Endothelial cell (in vitro differentiated cells): ENCODE measurements around the gene NGF. TPM values are rescaled to one million over a fixed set of nuclear protein-coding genes. Genes with fewer than 3 reads are reported as not detected.

ENCODE experiments used
- DNase-seq: peaks from one replicate; pipeline ENCODE4 v3.0.0; 2021; ENCODE audit warnings: low spot score
- H3K27ac Mint-ChIP-seq: one replicate; pipeline ENCODE4 v1.8.0; 2021; ENCODE audit warnings: mixed read lengths, inconsistent platforms; ENCODE audit not compliant: unreplicated experiment
- H3K27me3 Mint-ChIP-seq: one replicate; pipeline ENCODE4 v1.8.0; 2021; ENCODE audit warnings: mild to moderate bottlenecking, moderate library complexity, mixed read lengths, inconsistent platforms; ENCODE audit not compliant: unreplicated experiment
- H3K36me3 Mint-ChIP-seq: one replicate; pipeline ENCODE4 v1.8.0; 2021; ENCODE audit warnings: mild to moderate bottlenecking, low read depth, mixed read lengths, inconsistent platforms; ENCODE audit not compliant: unreplicated experiment
- H3K4me1 Mint-ChIP-seq: one replicate; pipeline ENCODE4 v1.8.0; 2021; ENCODE audit warnings: mild to moderate bottlenecking, mixed read lengths, inconsistent platforms; ENCODE audit not compliant: unreplicated experiment
- H3K4me3 Mint-ChIP-seq: one replicate; pipeline ENCODE4 v1.8.0; 2021; ENCODE audit warnings: mild to moderate bottlenecking, mixed read lengths, inconsistent platforms; ENCODE audit not compliant: unreplicated experiment
- H3K9me3 Mint-ChIP-seq: one replicate; pipeline ENCODE4 v1.8.0; 2021; ENCODE audit warnings: mixed read lengths, inconsistent platforms; ENCODE audit not compliant: unreplicated experiment
- total RNA-seq: library from RNA; stranded (reverse); fragmentation: NEBNext Ultra II Directional; extraction: Animal tissue kit (Norgen Biotek cat#: 25700); gene quantifications from one replicate; pipeline ENCODE4 v1.2.1, GENCODE V29; 2021; ENCODE audit not compliant: unreplicated experiment
- TF ChIP-seq, protein P1 (sequence below): fragments of 200-600 bp; sonication (generic); IDR thresholded peaks from one replicate; pipeline ENCODE4 v1.5.0; 2021; ENCODE audit warnings: antibody characterized with exemption; ENCODE audit not compliant: unreplicated experiment

NGF gene
- total RNA-seq, 1 donor from 2014 or later = 0.69 TPM

DNA sequence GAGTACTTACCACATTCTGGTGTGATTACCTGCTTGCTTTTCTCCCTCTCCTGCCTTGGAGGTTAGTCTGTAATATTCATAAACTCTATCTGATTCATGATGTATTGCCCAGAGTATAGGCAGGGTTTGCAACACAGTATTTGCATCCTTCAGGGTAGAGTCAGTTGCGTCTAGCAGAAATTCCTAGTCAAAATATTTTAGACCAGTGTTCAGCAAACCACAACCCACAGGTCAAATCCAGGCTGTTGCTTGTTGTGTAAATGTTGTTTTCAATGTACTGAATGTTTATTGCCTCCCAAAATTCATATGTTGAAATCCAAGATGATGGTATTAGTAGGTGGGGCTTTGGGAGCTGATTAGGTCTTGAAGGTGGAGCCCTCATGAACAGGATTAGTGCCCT is 82.9 kb downstream of the NGF start:
- no peak overlapping the region for H3K27ac Mint-ChIP-seq
- H3K4me3 Mint-ChIP-seq = no peak overlapping the region
- no peak for DNase-seq
- peaks cover 4% of the 10 kb centered on the region for H3K27me3 Mint-ChIP-seq
- peaks cover 10% of the 10 kb centered on the region for H3K36me3 Mint-ChIP-seq
- peaks cover 6% of the 10 kb centered on the region for H3K9me3 Mint-ChIP-seq
- peaks cover 3% of the 10 kb centered on the region for H3K4me1 Mint-ChIP-seq
- TF ChIP-seq, protein P1, sequence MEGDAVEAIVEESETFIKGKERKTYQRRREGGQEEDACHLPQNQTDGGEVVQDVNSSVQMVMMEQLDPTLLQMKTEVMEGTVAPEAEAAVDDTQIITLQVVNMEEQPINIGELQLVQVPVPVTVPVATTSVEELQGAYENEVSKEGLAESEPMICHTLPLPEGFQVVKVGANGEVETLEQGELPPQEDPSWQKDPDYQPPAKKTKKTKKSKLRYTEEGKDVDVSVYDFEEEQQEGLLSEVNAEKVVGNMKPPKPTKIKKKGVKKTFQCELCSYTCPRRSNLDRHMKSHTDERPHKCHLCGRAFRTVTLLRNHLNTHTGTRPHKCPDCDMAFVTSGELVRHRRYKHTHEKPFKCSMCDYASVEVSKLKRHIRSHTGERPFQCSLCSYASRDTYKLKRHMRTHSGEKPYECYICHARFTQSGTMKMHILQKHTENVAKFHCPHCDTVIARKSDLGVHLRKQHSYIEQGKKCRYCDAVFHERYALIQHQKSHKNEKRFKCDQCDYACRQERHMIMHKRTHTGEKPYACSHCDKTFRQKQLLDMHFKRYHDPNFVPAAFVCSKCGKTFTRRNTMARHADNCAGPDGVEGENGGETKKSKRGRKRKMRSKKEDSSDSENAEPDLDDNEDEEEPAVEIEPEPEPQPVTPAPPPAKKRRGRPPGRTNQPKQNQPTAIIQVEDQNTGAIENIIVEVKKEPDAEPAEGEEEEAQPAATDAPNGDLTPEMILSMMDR = no peak

DNA sequence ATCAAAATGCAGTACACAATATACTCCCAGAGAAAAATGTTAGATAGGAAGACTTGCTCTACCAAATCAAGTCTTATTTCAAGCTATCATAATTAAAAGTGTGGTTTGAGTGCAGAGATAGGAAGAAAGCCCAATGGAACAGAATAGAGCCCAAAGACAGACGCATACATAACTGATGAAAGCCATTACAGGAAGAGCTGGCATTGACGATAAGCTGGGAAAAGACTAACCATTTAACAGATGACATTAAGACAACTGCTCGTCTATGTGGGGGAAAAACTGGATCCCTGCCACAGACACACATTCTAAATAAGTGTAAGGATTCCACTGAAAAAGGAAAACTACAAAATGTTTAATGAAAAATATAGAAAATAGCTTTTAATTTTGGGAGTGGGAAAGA is 85.5 kb downstream of the NGF start:
- no peak overlapping the region for H3K27ac Mint-ChIP-seq
- H3K36me3 Mint-ChIP-seq = no peaks in the 10 kb centered on the region
- no peaks in the 10 kb centered on the region for H3K9me3 Mint-ChIP-seq
- H3K4me1 Mint-ChIP-seq = peaks cover 3% of the 10 kb centered on the region
- no peaks in the 10 kb centered on the region for H3K27me3 Mint-ChIP-seq
- H3K4me3 Mint-ChIP-seq = no peak overlapping the region
- TF ChIP-seq, protein P1 = no peak
- no peak for DNase-seq

DNA sequence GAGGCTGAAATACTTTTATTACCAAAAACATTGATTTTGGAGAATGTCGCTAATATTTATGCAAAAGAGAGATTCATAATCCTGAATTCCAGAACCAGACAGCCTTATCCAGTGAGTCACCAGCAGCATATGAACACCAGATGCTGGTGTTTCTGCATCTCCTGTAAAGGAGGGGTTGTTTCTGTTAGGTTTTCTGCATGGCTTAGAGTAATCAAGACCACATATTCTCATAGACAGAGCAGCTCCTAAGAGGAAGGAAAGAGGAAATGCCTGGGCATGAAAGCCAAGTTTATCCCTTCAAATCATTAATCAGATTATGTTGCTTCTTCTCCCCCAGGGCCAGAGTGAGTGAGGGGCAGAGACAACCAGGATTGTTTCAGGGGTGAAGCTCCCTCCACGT is 86.2 kb downstream of the NGF start:
- DNase-seq = no peak
- Mint-ChIP-seq H3K36me3 (no peaks in the 10 kb centered on the region), H3K4me3 (no peak overlapping the region), H3K9me3 (no peaks in the 10 kb centered on the region), H3K4me1 (peaks cover 3% of the 10 kb centered on the region), H3K27ac (no peak overlapping the region), H3K27me3 (no peaks in the 10 kb centered on the region)
- TF ChIP-seq, protein P1 = no peak

DNA sequence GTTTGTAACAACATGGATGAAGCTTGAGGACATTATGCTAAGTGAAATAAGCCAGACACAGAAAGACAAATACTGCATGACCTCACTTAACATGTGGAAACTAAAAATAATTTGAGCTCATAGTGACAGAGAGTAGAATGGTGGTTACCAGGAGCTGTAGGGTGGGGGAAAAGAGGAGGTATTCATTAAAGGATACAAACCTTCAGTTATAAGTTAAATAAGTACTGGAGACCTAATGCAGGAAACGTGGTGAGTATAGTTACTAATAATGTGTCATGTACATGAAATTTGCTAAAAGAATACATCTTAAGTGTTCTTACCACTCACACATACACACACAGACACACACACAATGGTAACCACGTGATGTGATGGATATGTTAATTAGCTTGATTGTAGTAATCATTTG is 86.7 kb downstream of the NGF start:
- TF ChIP-seq, protein P1 = no peak
- Mint-ChIP-seq H3K4me3 (no peak overlapping the region), H3K4me1 (peaks cover 3% of the 10 kb centered on the region), H3K27me3 (no peaks in the 10 kb centered on the region), H3K9me3 (no peaks in the 10 kb centered on the region), H3K36me3 (no peaks in the 10 kb centered on the region), H3K27ac (no peak overlapping the region)
- no peak for DNase-seq

DNA sequence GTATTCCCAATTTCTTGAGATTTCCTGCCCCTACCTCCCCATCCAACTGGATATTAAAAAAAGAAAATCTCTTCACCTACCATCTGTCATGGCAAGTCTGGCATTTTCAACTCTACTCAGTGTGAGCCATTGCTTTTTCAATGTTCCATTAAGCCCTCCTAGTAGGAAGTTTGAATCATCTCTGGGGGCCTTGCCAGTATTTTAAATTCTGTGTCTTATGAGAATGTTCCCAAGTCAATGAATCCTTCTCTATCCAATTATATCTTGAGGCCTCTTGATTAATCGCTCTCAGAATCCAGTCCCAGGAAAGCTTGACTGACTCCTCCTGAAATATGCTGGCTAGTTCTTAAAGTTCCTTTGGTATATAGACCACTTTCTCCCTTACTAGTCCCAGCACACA is 91.5 kb downstream of the NGF start:
- Mint-ChIP-seq H3K36me3 (no peaks in the 10 kb centered on the region), H3K27me3 (no peaks in the 10 kb centered on the region), H3K4me1 (no peaks in the 10 kb centered on the region), H3K9me3 (no peaks in the 10 kb centered on the region), H3K4me3 (no peak overlapping the region), H3K27ac (no peak overlapping the region)
- no peak for DNase-seq
- TF ChIP-seq, protein P1 = no peak
